Esophagus (tissue), 2 donors: ENCODE data around the gene DNAH1. TPM values are rescaled to one million over a fixed set of nuclear protein-coding genes. Genes with fewer than 3 reads are reported as not detected.

Experiments used
- H3K27ac ChIP-seq, 2 donors: one replicate each; pipeline ENCODE4 v1.5.1; 2013; ENCODE audit warnings: low read depth in 2 of 2, mild to moderate bottlenecking in 2 of 2, inconsistent platforms in 1 of 2, low read length in 1 of 2, moderate library complexity in 1 of 2
- H3K27me3 ChIP-seq, 2 donors: one replicate each; pipeline ENCODE4 v1.6.1; 2013; ENCODE audit warnings: low read length in 2 of 2, control low read depth in 1 of 2, mild to moderate bottlenecking in 1 of 2; ENCODE audit not compliant: insufficient read depth in 2 of 2, control insufficient read depth in 1 of 2
- H3K36me3 ChIP-seq, 2 donors: one replicate each; pipeline ENCODE4 v1.6.1; 2013; ENCODE audit warnings: low read length in 1 of 2; ENCODE audit not compliant: control insufficient read depth in 2 of 2, insufficient read depth in 2 of 2
- H3K4me1 ChIP-seq, 2 donors: one replicate each; pipeline ENCODE4 v1.6.1; 2013; ENCODE audit warnings: low read length in 1 of 2; ENCODE audit not compliant: control insufficient read depth in 2 of 2, insufficient read depth in 2 of 2
- H3K4me3 ChIP-seq, 2 donors: one replicate each; pipeline ENCODE4 v1.5.1; 2013; ENCODE audit warnings: low read length in 2 of 2, mild to moderate bottlenecking in 2 of 2, low read depth in 1 of 2, moderate library complexity in 1 of 2
- H3K9me3 ChIP-seq, 2 donors: one replicate each; pipeline ENCODE4 v1.6.1; 2013; ENCODE audit warnings: mild to moderate bottlenecking in 2 of 2, low read depth in 1 of 2, low read length in 1 of 2, moderate library complexity in 1 of 2; ENCODE audit not compliant: control insufficient read depth in 2 of 2, insufficient read depth in 1 of 2
- WGBS, 2 donors: extraction: QIAGEN DNeasy Blood & Tissue Kit; methylation state at CpG; one replicate each; pipeline ENCODE4 v1.1.7; 2013; 5-methylcytosine and 5-hydroxymethylcytosine counted together
- polyA plus RNA-seq, 2 donors: library from polyadenylated mRNA; stranded (reverse); fragments of 200-250 nt; gene quantifications; one replicate each; pipeline ENCODE4 v1.2.3, GENCODE V29; 2013
- donor health status: healthy with polysubstance abuse.
- donor health status: Bipolar disorder and iron deficiency.

DNAH1 gene
- polyA plus RNA-seq, 2 donors, result 2.4 to 4.9 TPM

DNA sequence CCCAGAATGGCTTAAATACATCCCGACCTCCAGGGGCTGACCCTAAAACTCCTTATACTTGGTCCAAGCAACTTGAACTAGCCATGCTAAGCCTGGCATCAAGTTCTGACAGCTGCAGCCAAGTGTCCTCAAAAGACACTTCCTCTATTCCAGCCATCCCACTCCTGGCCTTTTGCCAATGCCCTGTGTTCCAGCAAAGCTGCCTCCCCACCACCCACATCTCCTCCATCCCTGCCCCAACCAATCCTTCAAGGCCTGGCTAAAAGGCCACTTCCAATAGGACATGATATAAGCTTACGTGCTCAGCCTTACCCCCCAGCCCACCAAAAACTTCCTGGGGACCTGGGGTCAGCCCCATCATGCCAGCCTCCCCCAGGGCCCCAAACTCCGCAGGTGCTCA lies 87.8 kb downstream of the DNAH1 start:
- H3K27ac ChIP-seq, result peak overlapping the region in 1 of 2 donors; percentile 18
- peaks cover 19 to 50% of the 10 kb centered on the region in 2 donors for H3K36me3 ChIP-seq
- peaks cover 0 to 25% of the 10 kb centered on the region in 2 donors for H3K4me1 ChIP-seq
- H3K4me3 ChIP-seq, result no peak overlapping the region
- H3K27me3 ChIP-seq, result no peaks in the 10 kb centered on the region
- H3K9me3 ChIP-seq, result no peaks in the 10 kb centered on the region
- WGBS, 2 donors, result 71 to 83% methylated on average over 3 of the region's 3 CpGs

DNA sequence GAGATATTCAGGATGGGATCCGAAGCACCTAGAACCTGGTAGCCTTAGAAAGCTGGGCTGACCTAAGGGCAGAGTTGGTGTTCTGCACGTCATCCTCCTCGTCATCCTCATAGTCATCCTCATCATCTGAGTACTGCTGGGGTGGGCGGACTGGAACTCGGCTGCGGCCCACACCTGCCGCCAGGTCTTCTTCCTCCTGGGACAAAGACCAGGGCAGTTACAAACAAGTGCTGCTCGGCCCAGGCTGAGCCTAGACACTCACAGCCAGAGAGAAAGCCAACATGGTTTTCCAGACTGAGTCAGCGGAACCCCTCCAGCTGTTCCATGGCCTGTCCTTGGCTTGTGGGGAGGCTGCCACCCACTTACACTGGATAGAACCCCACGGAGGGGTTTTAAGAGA lies 88.3 kb downstream of the DNAH1 start:
- Histone ChIP-seq H3K36me3 (peaks cover 19 to 50% of the 10 kb centered on the region in 2 donors), H3K9me3 (no peaks in the 10 kb centered on the region), H3K27ac (peak overlapping the region in 1 of 2 donors; percentile 63), H3K4me3 (no peak overlapping the region), H3K4me1 (peaks cover 0 to 25% of the 10 kb centered on the region in 2 donors), H3K27me3 (no peaks in the 10 kb centered on the region)
- 62 to 69% methylated on average over 10 of the region's 10 CpGs for WGBS, 2 donors

DNA sequence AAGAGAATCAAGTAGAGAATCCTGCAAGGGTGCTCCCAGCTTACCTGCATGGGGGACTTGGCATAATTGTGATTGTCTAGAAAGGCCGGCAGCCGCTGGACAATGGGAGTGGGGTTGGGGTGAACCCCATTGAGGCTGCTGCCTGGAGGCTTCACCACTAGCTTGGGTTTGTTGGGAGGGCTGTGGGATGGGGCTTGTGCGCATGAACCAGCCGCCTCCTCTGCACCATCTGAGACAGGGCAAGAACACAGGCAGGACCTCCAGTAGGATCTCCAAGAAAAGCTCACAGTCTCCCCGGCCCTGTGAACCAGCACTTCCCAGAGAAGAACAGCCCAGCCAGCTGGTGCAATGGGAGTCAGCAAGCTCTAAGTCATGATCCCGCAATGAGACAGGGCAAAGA lies 88.9 kb downstream of the DNAH1 start:
- peaks cover 0 to 25% of the 10 kb centered on the region in 2 donors for H3K4me1 ChIP-seq
- H3K27ac ChIP-seq, result peak overlapping the region; percentile 56 to 88
- H3K27me3 ChIP-seq, result no peaks in the 10 kb centered on the region
- H3K4me3 ChIP-seq, result no peak overlapping the region
- H3K36me3 ChIP-seq, result peaks cover 19 to 50% of the 10 kb centered on the region in 2 donors
- H3K9me3 ChIP-seq, result no peaks in the 10 kb centered on the region
- 64 to 77% methylated on average over 6 of the region's 6 CpGs for WGBS, 2 donors

DNA sequence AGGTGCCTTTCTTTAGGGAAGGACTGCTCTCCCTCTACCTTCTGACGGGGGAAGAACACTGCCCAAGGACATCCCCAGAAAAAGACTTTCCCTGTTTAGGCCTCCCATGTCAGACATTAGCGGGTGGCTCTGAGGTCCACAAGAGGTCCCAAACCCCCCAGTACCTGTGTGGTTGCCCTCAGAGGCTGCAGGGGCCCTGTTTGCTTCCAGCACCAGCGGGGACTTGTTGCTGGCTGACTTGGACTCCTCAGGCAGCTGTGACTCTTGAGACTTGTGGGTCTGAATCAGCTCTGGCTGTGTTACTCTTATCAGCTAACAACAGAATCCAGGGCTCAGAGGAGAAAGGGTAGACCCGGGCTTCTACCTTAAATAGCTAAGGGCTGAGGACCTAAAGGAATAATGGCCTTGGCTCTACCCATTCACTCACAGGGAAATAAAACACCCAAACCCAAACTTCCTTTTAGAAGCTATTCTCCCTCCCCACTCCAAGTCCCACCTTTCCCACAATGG lies 89.5 kb downstream of the DNAH1 start:
- peaks cover 19 to 46% of the 10 kb centered on the region in 2 donors for H3K36me3 ChIP-seq
- H3K27me3 ChIP-seq, result no peaks in the 10 kb centered on the region
- no peaks in the 10 kb centered on the region for H3K9me3 ChIP-seq
- peak overlapping the region; percentile 88 to 94 for H3K27ac ChIP-seq
- 57 to 59% methylated on average over 4 of the region's 4 CpGs for WGBS, 2 donors
- no peak overlapping the region for H3K4me3 ChIP-seq
- peaks cover 0 to 22% of the 10 kb centered on the region in 2 donors for H3K4me1 ChIP-seq

DNA sequence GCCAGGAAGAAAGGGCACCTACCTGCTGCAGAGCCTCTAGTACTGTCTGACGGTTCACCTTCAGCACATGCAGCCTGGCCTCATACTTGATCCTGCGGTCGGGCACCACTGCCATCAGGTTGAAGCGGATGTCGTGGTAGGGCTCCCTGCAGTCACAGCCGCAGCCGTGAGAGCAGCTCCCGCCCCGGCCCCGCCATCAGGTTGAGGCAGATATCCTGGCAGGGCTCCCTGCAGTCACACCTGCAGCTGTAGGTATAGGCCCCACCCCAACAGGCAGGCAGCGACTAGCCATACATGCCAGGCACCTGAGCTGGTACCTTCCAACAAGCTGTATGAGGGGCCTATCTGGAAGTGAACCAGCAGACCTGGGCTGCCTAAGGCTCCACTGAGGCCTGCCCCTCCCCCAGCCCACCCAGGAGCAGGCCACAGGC lies 90.1 kb downstream of the DNAH1 start:
- H3K27me3 ChIP-seq, result no peaks in the 10 kb centered on the region
- WGBS, 2 donors, result 49 to 62% methylated on average over 8 to 11 of the region's 11 CpGs
- peaks cover 19 to 43% of the 10 kb centered on the region in 2 donors for H3K36me3 ChIP-seq
- no peak overlapping the region for H3K4me3 ChIP-seq
- H3K9me3 ChIP-seq, result no peaks in the 10 kb centered on the region
- peak overlapping the region; percentile 88 to 94 for H3K27ac ChIP-seq
- peaks cover 0 to 22% of the 10 kb centered on the region in 2 donors for H3K4me1 ChIP-seq

DNA sequence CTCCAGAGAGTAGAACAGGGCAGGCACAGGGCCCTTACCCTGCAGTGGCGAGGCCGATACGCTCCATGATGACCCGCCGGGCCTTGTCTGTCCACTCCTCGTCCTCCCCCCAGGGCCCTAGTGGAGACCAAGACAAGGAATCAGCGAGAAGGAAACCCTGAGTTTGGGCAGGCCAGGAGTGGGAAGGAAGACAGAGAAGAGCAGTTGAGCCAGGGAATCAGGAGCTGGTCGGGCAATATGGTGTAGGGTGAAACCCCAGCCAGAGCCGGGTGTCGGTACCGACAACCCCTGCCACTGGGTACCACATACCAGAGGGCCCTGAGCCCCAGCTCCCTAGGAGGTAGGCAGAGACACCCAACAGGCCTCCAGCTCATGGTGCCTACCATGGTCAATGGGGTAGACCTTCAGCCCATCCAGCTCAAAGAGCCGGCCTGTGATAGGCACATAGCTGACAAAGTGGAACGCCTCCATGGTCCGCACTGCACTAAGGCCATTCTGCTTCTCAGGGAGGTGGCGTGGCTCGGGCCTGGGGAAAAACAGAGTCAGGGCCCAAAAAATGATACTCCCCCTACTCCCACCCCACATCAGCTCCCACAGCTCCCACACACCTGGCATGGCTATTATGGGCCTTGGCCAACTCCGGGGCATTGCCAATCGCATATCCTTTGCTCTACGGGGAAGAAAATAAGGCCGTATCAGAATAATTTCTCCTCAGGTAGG lies 90.8 kb downstream of the DNAH1 start:
- 74 to 90% methylated on average over 20 of the region's 20 CpGs for WGBS, 2 donors
- Histone ChIP-seq H3K27ac (peak overlapping the region; percentile 88 to 94), H3K4me3 (no peak overlapping the region), H3K9me3 (no peaks in the 10 kb centered on the region), H3K27me3 (no peaks in the 10 kb centered on the region), H3K4me1 (peaks cover 2 to 25% of the 10 kb centered on the region in 2 donors), H3K36me3 (peaks cover 17 to 36% of the 10 kb centered on the region in 2 donors)

DNA sequence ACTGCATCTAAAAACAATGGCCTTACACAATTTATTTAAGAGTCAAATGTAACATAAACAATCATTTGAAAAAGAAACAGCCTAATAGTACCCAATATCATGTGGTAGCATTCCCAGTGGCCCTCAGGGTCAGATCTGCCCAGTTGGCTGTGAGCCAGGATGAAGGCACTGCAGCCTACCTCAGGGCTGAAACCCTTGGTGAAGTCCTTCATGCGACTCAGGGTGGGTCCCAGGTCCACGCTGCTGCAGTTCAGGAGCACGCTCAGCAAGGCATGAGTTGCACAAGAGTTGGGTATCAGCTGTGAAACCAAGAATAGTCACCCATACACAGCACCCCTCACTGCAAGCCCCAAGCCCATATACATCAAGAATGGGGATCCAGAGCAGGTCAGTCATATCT lies 91.7 kb downstream of the DNAH1 start:
- no peak overlapping the region for H3K4me3 ChIP-seq
- H3K27me3 ChIP-seq, result no peaks in the 10 kb centered on the region

DNA sequence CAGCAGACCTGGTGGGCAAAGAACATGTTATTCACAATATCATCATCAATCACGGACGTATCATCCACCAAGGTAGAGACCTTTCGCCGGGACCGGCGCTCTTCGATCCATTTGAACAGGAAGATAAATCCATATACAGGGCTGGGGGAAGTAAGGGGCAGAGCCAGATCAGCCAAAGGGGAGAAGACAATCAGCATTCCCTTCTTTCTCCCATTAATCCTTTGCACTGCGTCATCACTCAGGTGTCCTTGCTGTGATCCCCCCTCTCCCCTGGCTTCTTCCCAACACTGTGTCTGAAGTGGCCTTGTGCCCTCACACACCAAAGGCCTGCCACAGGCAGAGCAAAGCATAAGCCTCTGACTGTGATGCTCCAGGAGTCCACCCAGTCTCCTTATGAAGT lies 92.3 kb downstream of the DNAH1 start:
- peaks cover 2 to 26% of the 10 kb centered on the region in 2 donors for H3K4me1 ChIP-seq
- WGBS, 2 donors, result 86 to 91% methylated on average over 8 of the region's 8 CpGs
- H3K9me3 ChIP-seq, result no peaks in the 10 kb centered on the region
- H3K27me3 ChIP-seq, result no peaks in the 10 kb centered on the region
- H3K27ac ChIP-seq, result peak overlapping the region in 1 of 2 donors; percentile 91
- H3K36me3 ChIP-seq, result peaks cover 11 to 21% of the 10 kb centered on the region in 2 donors
- H3K4me3 ChIP-seq, result no peak overlapping the region

More for the DNA sequence above, 91.7 kb downstream of the DNAH1 start:
- Histone ChIP-seq H3K9me3 (no peaks in the 10 kb centered on the region), H3K4me1 (peaks cover 2 to 26% of the 10 kb centered on the region in 2 donors), H3K36me3 (peaks cover 11 to 28% of the 10 kb centered on the region in 2 donors), H3K27ac (peak overlapping the region; percentile 88 to 94)
- WGBS, 2 donors, result 81 to 85% methylated on average over 3 of the region's 3 CpGs

DNA sequence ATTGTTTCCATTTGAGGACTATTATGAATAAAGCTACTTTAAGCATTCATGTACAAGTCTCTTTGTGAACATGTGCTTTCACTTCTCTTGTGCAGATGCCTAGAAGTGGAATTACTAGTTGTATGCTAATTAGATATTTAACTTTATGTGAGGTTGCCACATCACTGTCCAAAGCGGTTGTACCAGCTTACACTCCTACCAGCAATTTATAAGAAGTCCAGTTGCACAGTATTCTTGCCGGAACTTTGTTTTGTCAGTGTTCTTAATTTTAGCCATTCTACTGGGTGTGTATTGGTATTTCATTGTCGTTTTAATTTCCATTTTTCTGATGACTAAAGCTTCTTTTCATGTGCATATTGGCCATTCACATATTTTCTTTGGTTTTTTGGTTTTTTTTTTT lies 99.7 kb downstream of the DNAH1 start:
- Histone ChIP-seq H3K4me3 (no peak overlapping the region), H3K36me3 (peaks cover 2 to 4% of the 10 kb centered on the region in 2 donors), H3K27me3 (no peaks in the 10 kb centered on the region), H3K27ac (no peak overlapping the region), H3K9me3 (no peaks in the 10 kb centered on the region), H3K4me1 (peaks cover 2 to 3% of the 10 kb centered on the region in 2 donors)
- WGBS, 2 donors, result 85 to 86% methylated on average over 3 of the region's 3 CpGs
